NCI-H1930 (cell line): Measurements from ENCODE around the gene PHF3.
"Not testable (repeated sequence)": the region's sequence is repeated elsewhere in the genome, so short reads cannot be mapped to it uniquely, and the experiment has no call there.

Source experiments
- DNase-seq, 2 experiments: peaks; one replicate each; lab custom pipeline; 2025; lab: John Stamatoyannopoulos, UW

The PHF3 gene

GRCh38 chr6:63713332-63713731, 77.7 kb downstream of the PHF3 start:
- no peak for DNase-seq

- DNase-seq: no peak
Measured at GRCh38 chr6:63714091-63714490, 78.5 kb downstream of the PHF3 start.

- DNase-seq: no peak
Measured at GRCh38 chr6:63716169-63716568, 80.6 kb downstream of the PHF3 start.

- no peak for DNase-seq
Measured at GRCh38 chr6:63721181-63721580, 85.6 kb downstream of the PHF3 start.

- DNase-seq: no peak
Measured at GRCh38 chr6:63724721-63725120, 89.1 kb downstream of the PHF3 start.

GRCh38 chr6:63730311-63730710, 94.7 kb downstream of the PHF3 start:
- DNase-seq: no peak

DNA sequence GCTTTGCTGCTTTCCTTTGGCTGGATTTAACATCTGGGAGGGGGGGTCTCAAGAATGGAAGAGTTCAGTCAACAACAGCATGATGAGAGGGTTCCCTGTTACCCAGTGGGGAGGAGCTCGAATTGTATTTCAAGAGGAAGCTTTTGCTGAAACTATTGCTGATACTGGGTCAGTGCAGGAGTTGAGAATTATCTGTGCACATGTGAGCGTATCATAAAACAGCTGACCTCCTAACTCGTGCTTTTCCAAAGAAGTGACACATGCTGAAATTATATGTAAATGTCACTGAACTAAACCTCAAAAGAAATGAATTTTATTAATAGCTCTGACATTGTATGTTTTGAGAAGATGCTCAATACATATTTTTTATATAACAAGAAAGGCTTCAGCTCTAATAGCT, 96.3 kb downstream of the PHF3 start:
- DNase-seq: no peak

GRCh38 chr6:63732336-63732735, 96.7 kb downstream of the PHF3 start:
- no peak for DNase-seq

DNA sequence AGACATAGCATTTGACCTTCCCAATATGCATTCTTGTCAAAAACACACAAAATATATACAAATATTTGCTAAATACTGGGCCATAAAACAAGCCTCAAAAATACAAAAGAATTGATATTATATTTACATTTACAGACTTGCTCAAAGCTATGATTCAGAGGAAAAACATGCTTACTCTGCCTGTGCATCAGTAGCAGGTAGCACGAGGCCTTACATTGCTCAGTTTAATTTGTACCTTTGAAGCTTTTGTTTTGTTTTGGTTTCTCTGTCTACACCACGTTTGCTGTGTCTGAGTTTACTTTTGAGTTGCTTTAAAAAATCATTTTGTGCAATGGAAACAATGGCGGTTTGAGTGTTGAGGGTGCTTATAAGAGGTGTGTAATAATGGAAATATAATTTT, 99.3 kb downstream of the PHF3 start:
- DNase-seq: peak in 1 of 2 experiments; percentile 11

DNA sequence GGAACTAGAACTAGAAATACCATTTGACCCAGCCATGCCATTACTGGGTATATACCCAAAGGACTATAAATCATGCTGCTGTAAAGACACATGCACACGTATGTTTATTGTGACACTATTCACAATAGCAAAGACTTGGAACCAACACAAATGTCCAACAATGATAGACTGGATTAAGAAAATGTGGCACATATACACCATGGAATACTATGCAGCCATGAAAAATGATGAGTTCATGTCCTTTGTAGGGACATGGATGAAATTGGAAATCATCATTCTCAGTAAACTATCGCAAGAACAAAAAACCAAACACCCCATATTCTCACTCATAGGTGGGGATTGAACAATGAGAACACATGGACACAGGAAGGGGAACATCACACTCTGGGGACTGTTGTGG, 102.6 kb downstream of the PHF3 start:
- not testable (repeated sequence) for DNase-seq

GRCh38 chr6:63739094-63739687, 103.6 kb downstream of the PHF3 start:
- no peak for DNase-seq

GRCh38 chr6:63740709-63741108, 105.1 kb downstream of the PHF3 start:
- DNase-seq: no peak

- DNase-seq: no peak
Measured at GRCh38 chr6:63742060-63742459, 106.5 kb downstream of the PHF3 start.

GRCh38 chr6:63743691-63744090, 108.1 kb downstream of the PHF3 start:
- DNase-seq: no peak

- DNase-seq: no peak
Measured at GRCh38 chr6:63744810-63745209, 109.2 kb downstream of the PHF3 start.

DNA sequence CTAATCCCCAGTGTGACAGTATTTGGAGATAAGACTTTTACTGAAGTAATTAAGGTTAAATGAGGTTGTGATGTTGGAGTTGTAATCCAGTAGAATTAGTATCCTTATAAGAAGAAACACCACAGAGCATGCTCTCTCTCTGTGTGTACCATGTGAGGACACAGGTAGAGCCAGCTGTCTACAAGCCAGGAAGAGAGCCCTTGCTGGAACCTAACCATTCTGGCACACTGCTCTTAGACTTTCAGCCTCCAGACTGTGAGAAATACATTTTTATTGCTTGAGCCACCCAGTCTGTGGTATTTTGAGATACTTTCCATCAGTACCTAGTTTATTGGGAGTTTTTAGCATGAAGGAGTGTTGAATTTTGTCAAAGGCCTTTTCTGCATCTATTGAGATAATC, 110.2 kb downstream of the PHF3 start:
- no peak for DNase-seq

DNA sequence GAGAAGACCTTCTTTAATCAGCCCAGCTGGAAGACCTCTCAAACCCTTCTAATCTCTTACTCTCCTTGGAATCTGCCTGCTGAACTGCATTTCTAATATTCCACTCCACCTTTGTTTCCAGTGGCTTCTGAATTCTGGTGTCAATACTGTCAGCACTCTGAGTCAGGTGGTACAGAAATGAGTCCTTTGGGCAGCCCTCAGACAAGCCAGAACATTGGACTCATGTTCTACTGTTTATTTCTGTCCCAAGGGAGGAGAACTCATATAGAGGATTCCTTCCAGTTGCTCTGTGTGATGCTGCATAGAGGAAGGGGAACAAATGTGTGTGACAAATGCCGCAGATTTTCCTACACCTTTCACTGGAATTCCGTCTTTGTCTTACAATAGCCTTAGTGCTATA, 114.8 kb downstream of the PHF3 start:
- DNase-seq: peak; percentile 16 to 54

- not testable (repeated sequence) for DNase-seq
Measured at GRCh38 chr6:63757275-63757674, 121.7 kb downstream of the PHF3 start.

- no peak for DNase-seq
Measured at GRCh38 chr6:63757826-63758225, 122.2 kb downstream of the PHF3 start.

GRCh38 chr6:63759605-63760105, 124.1 kb downstream of the PHF3 start:
- no peak for DNase-seq

DNA sequence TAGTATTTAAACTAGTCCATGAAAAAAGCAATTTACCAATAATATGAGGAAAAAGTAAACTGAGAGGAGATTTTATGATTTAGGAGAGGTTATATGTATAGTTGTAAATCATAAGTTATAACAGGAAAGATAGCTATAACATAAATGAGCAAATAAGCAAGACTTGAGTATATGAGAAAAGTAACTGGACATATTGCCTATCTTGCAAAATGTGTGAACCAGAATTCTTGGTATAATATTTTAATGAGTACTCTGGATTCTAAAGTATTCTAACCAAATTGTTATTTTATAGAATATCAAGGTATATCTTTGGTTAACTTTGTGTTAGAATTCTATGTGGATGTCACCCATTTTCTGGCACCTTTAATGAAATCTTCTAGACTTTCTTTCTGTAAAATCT, 124.6 kb downstream of the PHF3 start:
- DNase-seq: no peak

GRCh38 chr6:63764318-63764916, 128.8 kb downstream of the PHF3 start:
- peak in 1 of 2 experiments; percentile 39 for DNase-seq
